Testis (tissue), 2 donors: ENCODE results near the gene CEP89.

Source experiments
- CTCF ChIP-seq, 3 experiments: fragments of 450-650 bp in 2 of 3; fragments of 200-600 bp in 1 of 3; sonication (generic) in 1 of 3; IDR thresholded peaks; one replicate each; pipeline ENCODE4 v1.5.1; 2016 to 2019; ENCODE audit warnings: antibody characterized with exemption in 3 of 3, mild to moderate bottlenecking in 2 of 3, moderate library complexity in 1 of 3
- POLR2A ChIP-seq: fragments of 450-650 bp; IDR thresholded peaks from one replicate; pipeline ENCODE4 v1.6.1; 2017; ENCODE audit warnings: antibody characterized with exemption, mild to moderate bottlenecking, moderate library complexity

GRCh38 chr19:32875428-32875827 lies 96.3 kb downstream of the CEP89 start:
- no peak for TF ChIP-seq CTCF (IDR thresholded peaks at IDR 0.05)
- no peak for TF ChIP-seq POLR2A
